Stimulated activated CD4-positive, alpha-beta T cell treated with anti-CD3 and anti-CD28 coated beads, Interleukin-2, amount 100 ng/mL, for 48 hours (primary cell): ENCODE results near the gene TMEM121.

Experiments
- DNase-seq, 2 donors: peaks; one replicate each; pipeline ENCODE4 v3.0.0-alpha.2; 2020

Gene TMEM121

DNA sequence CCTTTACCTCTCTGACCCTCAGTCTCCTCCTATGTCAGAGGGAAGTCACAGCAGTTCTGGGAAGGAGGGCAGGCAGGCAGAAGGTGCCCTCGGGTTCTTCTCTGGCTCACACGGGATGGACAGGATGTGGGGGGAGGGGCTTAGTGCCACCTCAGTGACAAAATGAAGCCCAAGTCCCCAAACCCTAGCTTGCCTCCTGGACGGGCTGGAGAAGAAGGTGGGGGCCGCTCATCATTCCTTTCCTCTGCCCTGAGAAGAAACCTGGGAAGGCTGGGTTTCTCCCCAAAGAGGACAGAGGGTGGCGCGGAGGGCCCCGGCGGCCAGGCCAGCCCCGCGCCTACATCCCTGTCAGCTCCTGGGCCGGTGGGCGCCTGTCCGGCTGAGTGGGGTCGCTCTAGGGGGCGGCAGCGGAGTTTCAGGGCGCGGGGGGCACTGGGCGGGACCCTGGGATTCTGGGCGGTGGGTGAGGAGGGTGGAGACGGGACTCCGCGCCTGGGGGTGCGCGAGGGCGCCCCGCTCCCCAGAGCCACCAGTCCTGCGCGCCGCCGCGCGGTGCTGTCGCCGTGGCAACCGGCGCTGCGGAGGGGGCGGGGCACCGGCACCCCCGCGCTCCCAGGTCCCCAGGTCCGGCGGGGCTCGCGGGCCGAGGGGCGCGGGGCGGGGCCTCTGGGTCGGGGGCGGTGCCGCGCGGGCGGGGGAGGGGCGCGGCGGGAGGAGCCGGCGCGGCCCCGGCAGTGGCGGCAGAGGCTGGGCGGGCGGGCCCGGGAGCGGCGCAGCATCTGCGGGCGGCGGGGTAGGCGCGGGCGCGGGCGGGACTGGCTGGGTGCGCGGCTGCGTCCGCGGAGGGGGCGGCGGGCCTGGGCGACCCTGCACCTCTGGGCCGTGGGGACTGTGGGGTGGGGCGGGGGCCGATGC is at the start of gene TMEM121:
Gene TMEM121 (plus strand): TSS at position 723 of the 915 bp plus-strand sequence. CDS start 2,252 bp downstream, outside the sequence.
- DNase-seq = peak in 1 of 2 donors; percentile 17

DNA sequence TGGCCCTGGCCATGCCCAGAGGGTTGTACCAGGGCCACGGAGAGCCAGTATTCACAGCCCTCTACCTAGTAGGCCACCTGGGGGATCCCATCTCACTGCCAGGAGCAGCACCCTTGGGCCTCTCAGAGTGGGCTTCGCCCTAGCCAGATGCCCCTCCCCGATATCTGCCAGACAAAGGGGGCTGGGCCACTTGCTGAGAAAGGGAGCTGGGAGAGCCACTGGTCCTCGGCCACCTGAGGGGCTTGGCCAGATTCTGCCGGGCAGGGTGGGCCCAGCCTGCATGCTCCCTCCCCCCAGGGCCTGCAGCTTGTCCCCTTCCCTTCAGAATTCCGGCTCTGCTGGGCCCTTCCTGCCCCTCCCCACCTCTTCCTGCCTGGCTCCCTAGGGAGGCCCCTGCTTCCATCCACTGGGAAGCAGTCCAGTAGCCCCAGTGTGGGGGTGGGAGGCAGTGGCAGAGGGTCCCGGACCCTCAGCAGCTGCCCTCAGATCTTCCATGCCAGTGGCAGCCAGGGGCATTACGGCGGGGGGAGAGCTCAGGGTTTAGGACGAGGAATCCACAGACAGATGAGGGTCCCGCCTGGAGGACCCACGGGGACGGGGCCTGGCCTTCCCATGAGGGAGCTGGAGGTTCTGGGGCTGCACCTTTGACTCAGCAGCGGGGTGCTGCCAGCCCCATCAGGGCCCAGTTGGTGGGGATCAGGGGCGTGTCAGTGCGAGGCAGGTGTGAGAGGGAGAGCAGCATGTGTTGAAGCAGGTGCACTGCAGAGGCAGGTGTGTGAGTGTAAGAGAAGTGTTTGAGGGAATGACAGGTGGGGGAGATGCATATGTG is 49.3 kb upstream of the TMEM121 start:
- no peak for DNase-seq

DNA sequence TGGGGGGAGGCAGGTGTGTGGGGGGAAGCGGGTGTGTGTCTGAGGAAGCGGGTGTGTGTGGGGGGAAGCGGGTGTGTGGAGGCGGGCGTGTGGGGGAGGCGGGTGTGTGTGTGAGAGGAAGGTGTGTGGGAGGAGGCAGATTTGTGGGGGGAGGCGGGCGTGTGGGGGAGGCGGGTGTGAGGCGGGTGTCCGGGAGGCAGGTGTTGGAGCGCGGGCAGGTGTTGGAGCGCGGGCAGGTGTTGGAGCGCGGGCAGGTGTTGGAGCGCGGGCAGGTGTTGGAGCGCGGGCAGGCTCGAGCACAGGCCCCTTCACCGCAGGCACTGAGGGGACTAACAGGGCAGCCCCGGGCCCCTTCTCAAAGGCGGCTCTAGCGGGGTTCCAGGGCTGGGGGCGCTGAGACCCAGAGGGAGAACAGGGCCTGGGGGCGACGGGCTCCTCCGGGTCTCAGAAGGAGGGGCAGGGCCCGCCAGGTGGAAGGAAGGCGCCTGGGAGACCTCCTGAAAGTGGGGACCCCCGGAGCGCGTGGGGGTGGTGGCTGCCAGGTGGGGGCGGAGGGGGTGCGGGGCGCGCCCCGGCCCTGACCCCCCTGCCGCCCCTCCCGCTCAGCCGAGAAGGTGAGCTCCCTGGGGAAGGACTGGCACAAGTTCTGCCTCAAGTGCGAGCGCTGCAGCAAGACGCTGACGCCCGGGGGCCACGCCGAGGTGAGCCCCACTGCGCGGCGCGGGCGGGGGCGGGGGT is 48.6 kb upstream of the TMEM121 start:
- no peak for DNase-seq

- no peak for DNase-seq
Measured at GRCh38 chr14:105478398-105479251, 47.8 kb upstream of the TMEM121 start.

- no peak for DNase-seq
Measured at GRCh38 chr14:105479431-105480158, 46.8 kb upstream of the TMEM121 start.

DNA sequence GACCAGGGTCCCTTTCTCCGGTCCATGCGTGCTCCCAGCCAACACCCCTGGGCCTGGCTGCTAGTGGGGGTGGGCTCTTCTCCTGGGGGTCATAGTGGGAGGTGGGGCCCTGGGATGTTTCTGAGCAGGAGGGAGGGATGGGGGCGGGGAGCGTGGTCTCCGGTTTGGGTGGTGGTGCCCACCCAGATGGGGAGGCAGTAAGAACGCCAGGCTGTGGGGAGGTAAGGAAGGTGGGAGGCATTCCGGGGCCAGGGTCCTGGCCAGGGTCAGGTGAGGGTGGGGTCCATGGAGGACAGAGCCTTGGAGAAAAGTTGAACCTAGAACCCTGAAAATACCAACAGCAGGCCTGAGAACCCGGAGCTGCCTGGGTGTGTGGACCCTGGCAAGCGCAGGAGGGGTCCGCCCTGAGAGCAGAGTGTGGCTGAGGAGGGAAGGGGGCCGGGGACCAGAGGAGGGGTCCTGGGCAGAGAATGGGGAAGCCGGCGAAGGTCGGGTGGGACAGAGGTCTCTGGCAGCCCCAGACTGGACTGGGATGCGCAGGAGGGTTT is 46.1 kb upstream of the TMEM121 start:
- no peak for DNase-seq

- DNase-seq = peak; percentile 95 to 96
Measured at GRCh38 chr14:105480807-105481801, 45.3 kb upstream of the TMEM121 start.

DNA sequence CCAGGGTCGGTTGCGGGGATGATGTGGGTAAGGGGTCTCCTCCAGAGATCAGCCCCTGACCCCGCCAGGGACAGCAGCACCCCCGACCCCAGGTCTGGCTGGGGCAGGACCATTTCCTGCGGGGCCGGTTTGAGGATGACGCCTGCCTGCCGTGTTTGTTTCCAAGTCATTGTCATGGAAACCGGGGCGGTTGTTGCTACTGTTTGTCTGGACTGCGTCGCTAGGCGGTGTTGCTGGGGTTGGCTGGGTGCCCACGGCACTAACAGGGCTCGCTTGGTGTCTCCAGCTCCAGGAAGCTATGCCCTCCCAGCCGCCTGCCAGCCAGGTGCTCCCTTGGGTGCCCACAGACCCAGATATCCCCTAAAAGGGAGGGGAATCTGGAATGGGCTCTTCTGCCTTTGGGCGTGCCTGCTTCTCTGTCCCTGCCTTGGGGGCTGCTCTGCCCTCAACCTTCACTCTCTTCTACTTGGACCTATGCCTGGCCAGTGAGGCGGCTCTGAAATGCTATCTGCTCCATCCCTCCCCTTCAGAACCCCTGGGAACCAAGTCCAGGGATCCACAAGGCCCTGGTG is 44.4 kb upstream of the TMEM121 start:
- peak; percentile 85 to 89 for DNase-seq

- DNase-seq = no peak
Measured at GRCh38 chr14:105482486-105483110, 43.8 kb upstream of the TMEM121 start.

- no peak for DNase-seq
Measured at GRCh38 chr14:105483300-105484068, 42.9 kb upstream of the TMEM121 start.

- DNase-seq = no peak
Measured at GRCh38 chr14:105484069-105484996, 42.0 kb upstream of the TMEM121 start.

- no peak for DNase-seq
Measured at GRCh38 chr14:105484997-105485393, 41.4 kb upstream of the TMEM121 start.

DNA sequence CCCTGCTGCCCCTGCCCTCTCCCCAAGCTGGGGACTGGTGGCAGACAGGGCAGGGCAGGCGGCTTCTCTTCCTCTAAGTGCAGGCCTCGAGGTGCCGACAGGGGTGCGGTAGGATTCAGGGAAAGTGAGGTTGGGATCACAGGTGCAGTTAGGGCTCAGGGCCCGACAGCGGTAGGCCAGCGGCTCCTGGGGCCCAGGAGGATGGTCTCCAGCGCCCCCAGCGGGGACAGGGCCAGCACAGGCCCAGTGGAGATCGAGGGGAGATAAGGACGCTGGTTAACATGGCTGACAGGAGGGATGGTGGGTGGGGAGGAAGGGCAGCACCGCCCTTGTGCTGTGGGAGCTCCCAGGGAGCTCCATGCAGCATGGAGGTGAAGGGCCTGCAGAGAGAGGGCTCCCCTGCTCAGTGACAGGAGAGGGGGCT is 40.6 kb upstream of the TMEM121 start:
- no peak for DNase-seq

DNA sequence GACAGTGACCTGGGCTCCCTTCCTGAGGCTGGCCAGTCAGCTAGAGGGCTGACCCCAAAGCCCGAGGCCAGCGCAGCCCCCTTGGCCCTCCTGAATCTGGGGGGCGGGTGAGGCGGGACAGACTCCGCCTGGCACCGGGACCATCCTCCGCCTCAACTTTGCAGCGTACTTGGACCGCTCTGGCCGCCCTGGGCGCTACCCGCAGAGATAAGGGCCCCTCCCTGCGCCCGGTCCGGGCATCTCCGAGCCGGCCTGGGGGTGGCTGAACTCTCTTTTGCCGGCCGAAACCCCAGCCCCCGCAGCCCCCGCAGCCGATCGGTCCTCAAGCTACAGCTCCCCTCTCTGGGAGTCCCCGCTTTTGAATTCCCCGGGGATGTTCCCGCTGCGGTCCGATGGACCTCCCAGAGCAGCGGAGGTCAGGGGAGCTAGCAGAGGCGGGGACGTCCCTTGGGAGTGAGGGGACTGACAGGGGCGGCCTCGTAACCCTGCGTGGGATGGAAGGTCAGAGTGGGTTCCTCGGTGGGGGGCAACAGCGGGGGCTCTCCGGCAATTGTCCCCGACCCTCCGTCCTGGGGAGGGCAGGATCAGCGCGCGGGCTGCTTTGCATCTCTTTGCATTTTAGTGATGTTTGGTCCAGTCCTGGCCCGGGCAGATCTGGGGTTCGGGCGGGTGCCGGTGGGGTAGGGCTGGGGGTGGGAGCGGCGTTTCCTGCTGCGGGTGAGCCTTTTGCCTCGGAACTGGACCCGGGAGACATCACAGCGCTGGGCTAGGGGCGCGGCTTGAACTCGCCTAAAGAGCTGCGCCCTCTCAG is 40.0 kb upstream of the TMEM121 start, which contains the start of gene CRIP1:
Gene CRIP1 (plus strand): TSS at position 724 of the 811 bp plus-strand sequence. CDS start 374 bp downstream, outside the sequence.
- DNase-seq = no peak

DNA sequence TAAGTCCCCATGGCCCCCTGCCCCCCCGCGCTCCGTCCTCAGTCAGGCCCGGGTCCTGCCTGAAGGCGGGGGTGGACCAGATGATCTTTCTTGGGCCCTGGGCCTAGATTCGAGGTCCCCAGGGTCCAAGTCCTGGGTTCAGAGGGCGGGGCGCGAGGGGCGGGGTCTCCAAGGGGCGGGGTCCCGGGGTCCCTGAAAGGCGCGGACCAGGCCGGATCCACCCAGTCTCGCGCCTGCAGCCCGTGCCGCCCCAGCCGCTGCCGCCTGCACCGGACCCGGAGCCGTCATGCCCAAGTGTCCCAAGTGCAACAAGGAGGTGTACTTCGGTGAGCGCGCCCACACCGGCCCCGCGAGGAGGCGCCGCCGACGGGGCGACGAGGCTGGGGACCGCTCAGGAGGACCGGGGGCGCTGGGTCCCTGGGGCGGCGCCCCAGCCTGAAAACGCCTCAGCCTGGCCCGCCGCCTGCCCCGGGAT is 39.4 kb upstream of the TMEM121 start:
- DNase-seq = peak in 1 of 2 donors; percentile 60
